ENCODE measurements around the gene KRT23. TPM values are rescaled to one million over a fixed set of nuclear protein-coding genes. Genes with fewer than 3 reads are reported as not detected.

KRT23 gene
- total and polyA plus RNA-seq, 10 of the 15 experiments (the other 5 are each of a cell fraction or from before 2014, with no cell fraction given): not detected

DNA sequence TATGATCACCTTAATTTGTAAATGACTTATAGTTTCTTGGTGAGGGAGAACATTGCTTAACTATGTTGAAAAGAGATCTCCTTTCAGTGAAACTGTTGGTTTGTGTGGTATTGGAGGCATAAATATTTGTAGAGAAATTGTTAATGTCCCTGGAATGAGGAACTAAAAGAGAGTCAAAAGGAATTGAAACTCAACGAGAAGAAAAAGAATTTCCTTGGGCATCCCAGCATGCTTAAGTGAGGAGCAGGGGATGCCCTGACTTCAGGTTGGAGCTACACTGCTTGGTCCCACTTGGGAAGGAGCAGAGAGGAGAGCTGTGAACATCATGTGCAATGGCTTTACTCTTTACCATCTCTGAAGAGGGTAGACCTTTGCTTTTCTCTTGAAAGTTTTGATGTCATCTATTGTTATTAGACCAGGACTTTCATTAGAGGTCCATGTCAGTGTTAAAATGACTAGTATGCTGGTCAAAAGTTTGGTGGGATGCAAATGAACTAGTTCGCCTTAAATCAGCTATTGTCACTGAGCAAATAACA is 21.7 kb downstream of the KRT23 start:
- no peaks in the 10 kb centered on the region for H3K27me3 ChIP-seq (replicated peaks in 1 of 2; ENCODE audit: control insufficient read depth in 2 of 2, insufficient read depth in 2 of 2, low read length in 1 of 2)
- ChIA-PET CTCF (interaction anchor here (0.6 to 1.8 kb wide), 5 partner anchors 388 to 747 kb away, joined by 3 to 5 read pairs (median 4); no protein-coding TSS in a partner anchor), SMC1A (ENCODE audit: uncharacterized antibody, unreplicated experiment) (interaction anchor here (0.9 to 1.2 kb wide), 3 partner anchors 9 to 760 kb away, joined by 3 read pairs; no protein-coding TSS in a partner anchor), POLR2A (no interaction called here), RAD21 (ENCODE audit: unreplicated experiment) (interaction anchor here (0.8 to 1.4 kb wide), 3 partner anchors 14 to 747 kb away, joined by 3 to 4 read pairs (median 4); no protein-coding TSS in a partner anchor)
- H3K9me3 ChIP-seq (replicated peaks; ENCODE audit: control insufficient read depth, insufficient read depth, low read length): no peaks in the 10 kb centered on the region
- DNase-seq (ENCODE audit: low read depth, low spot score): peak; percentile 26
- peak overlapping the region; percentile 55; the same call in 1 of the 2 replicates for H3K4me2 ChIP-seq (ENCODE audit: control insufficient read depth, insufficient read depth)
- H2AFZ ChIP-seq (ENCODE audit: control insufficient read depth, low read depth, low read length): no peak overlapping the region
- H4K20me1 ChIP-seq (ENCODE audit: control insufficient read depth, insufficient read depth): no peaks in the 10 kb centered on the region
- peaks cover 14% of the 10 kb centered on the region; the same call in 1 of the 2 replicates for H3K4me1 ChIP-seq (ENCODE audit: control insufficient read depth, insufficient read depth, low read length)
- H3K4me3 ChIP-seq: no peak overlapping the region
- peak; percentile 83 for FAIRE-seq
- in situ Hi-C loops (cut with MboI) (no loop called here), intact Hi-C loops (cut with micrococcal nuclease; ENCODE audit: unreplicated experiment) (no loop called here)
- H3K27ac ChIP-seq (ENCODE audit: control insufficient read depth, insufficient read depth): peak overlapping the region; percentile 18; the same call in 1 of the 2 replicates
- H3K9ac ChIP-seq (ENCODE audit: control insufficient read depth, insufficient read depth, low read length): no peak overlapping the region
- BruUV-seq (replicated peaks): no TSS peak
- 2% methylated on average over 2 of the region's 2 CpGs for WGBS (ENCODE audit: insufficient coverage, insufficient replicate concordance, low lambda C conversion rate, missing lambda C conversion rate)
- no peaks in the 10 kb centered on the region for H3K79me2 ChIP-seq (ENCODE audit: control insufficient read depth, insufficient read depth, low read length)
- ATAC-seq: peak; percentile 84
- no peaks in the 10 kb centered on the region for H3K36me3 ChIP-seq (ENCODE audit: control insufficient read depth in 2 of 2, insufficient read depth in 2 of 2, low read length in 1 of 2)
- TF ChIP-seq NR2F1 (conservative IDR thresholded peaks at IDR 0.05) (peak; percentile 85), NBN (IDR thresholded peaks at IDR 0.05) (0 out of 2 replicates have a peak, but pooled peaks have one; percentile 22), IRF4 (IDR thresholded peaks at IDR 0.05; ENCODE audit: low read depth, low read length) (peak; percentile 81), TCF3 (IDR thresholded peaks at IDR 0.05; ENCODE audit: borderline replicate concordance, insufficient read depth, low read depth, low read length) (no peak), IKZF2 (IDR thresholded peaks at IDR 0.05) (peak; percentile 44 to 52; a peak in 3 of 4 replicates), NR2C2 (IDR thresholded peaks at IDR 0.05; ENCODE audit: borderline replicate concordance, control insufficient read depth, insufficient read length, low read depth) (no peak), BACH1 (IDR thresholded peaks at IDR 0.05; ENCODE audit: borderline replicate concordance) (0 out of 2 replicates have a peak, but pooled peaks have one; percentile 16), FOS (IDR thresholded peaks at IDR 0.05; ENCODE audit: borderline replicate concordance, extremely low read depth, insufficient read length) (no peak), SPI1 (IDR thresholded peaks at IDR 0.05; ENCODE audit: borderline replicate concordance, insufficient read depth, low read depth, low read length) (0 out of 2 replicates have a peak, but pooled peaks have one; percentile 35), BHLHE40 (IDR thresholded peaks at IDR 0.05; ENCODE audit: borderline replicate concordance in 1 of 2, low read depth in 2 of 2, low read length in 1 of 2) (0 out of 4 replicates have a peak, but pooled peaks of 1 of the 2 experiments have one; percentile 18), SMC3 (IDR thresholded peaks at IDR 0.05; ENCODE audit: borderline replicate concordance, low read length) (no peak), BMI1 (IDR thresholded peaks at IDR 0.05; ENCODE audit: borderline replicate concordance) (no peak), SREBF1 (IDR thresholded peaks at IDR 0.05; ENCODE audit: low read length) (no peak), YY1 (IDR thresholded peaks at IDR 0.05; ENCODE audit: low read depth, low read length) (no peak), RAD21 (IDR thresholded peaks at IDR 0.05; ENCODE audit: insufficient read depth, low read depth, low read length) (no peak), SMAD1 (IDR thresholded peaks at IDR 0.05; ENCODE audit: low read depth, partially characterized antibody) (no peak), BCL11A (IDR thresholded peaks at IDR 0.05; ENCODE audit: low read depth, low read length) (peak; percentile 82), SUPT20H (IDR thresholded peaks at IDR 0.05; ENCODE audit: borderline replicate concordance, control insufficient read depth, low read depth, low read length) (no peak), MTA2 (IDR thresholded peaks at IDR 0.05; ENCODE audit: low read depth) (peak; percentile 76), ZBED1 (IDR thresholded peaks at IDR 0.05; ENCODE audit: borderline replicate concordance) (no peak), RCOR1 (conservative IDR thresholded peaks at IDR 0.05; ENCODE audit: low read depth, low read length) (0 out of 2 replicates have a peak, but pooled peaks have one; percentile 10)
- TF ChIP-seq, protein P1, sequence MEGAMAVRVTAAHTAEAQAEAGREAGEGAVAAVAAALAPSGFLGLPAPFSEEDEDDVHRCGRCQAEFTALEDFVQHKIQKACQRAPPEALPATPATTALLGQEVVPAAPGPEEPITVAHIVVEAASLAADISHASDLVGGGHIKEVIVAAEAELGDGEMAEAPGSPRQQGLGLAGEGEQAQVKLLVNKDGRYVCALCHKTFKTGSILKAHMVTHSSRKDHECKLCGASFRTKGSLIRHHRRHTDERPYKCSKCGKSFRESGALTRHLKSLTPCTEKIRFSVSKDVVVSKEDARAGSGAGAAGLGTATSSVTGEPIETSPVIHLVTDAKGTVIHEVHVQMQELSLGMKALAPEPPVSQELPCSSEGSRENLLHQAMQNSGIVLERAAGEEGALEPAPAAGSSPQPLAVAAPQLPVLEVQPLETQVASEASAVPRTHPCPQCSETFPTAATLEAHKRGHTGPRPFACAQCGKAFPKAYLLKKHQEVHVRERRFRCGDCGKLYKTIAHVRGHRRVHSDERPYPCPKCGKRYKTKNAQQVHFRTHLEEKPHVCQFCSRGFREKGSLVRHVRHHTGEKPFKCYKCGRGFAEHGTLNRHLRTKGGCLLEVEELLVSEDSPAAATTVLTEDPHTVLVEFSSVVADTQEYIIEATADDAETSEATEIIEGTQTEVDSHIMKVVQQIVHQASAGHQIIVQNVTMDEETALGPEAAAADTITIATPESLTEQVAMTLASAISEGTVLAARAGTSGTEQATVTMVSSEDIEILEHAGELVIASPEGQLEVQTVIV (IDR thresholded peaks at IDR 0.05; ENCODE audit: borderline replicate concordance, partially characterized antibody): no peak
- TF ChIP-seq, protein P2, sequence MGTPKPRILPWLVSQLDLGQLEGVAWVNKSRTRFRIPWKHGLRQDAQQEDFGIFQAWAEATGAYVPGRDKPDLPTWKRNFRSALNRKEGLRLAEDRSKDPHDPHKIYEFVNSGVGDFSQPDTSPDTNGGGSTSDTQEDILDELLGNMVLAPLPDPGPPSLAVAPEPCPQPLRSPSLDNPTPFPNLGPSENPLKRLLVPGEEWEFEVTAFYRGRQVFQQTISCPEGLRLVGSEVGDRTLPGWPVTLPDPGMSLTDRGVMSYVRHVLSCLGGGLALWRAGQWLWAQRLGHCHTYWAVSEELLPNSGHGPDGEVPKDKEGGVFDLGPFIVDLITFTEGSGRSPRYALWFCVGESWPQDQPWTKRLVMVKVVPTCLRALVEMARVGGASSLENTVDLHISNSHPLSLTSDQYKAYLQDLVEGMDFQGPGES (IDR thresholded peaks at IDR 0.05): no peak

All from GM12878 (cell line).